HepG2 (cell line): ENCODE measurements around the gene FAM131A. TPM values are rescaled to one million over a fixed set of nuclear protein-coding genes. Genes with fewer than 3 reads are reported as not detected.
A peak's percentile ranks its signal among the peaks of the same experiment; 100 is the strongest.

Source experiments
- EP300 ChIP-seq, 3 experiments: sonication (generic) in 1 of 3; formaldehyde crosslinking in 1 of 3; IDR thresholded peaks; 2 replicates each; pipeline versions ENCODE4 v1.5.1 to v1.6.1; 2011 to 2020; ENCODE audit warnings: low read depth in 2 of 3, low read length in 2 of 3, borderline replicate concordance in 1 of 3, improper control_type of control experiment in 1 of 3, mild to moderate bottlenecking in 1 of 3, missing genetic modification reagents in 1 of 3, moderate library complexity in 1 of 3
- FOXC1 ChIP-seq: sonication (generic); formaldehyde crosslinking; IDR thresholded peaks from 2 replicates; pipeline ENCODE4 v1.8.0; 2022; ENCODE audit warnings: mild to moderate bottlenecking, missing genetic modification reagents, borderline replicate concordance
- HES4 ChIP-seq: sonication (generic); formaldehyde crosslinking; IDR thresholded peaks from 2 replicates; pipeline ENCODE4 v1.9.0; 2021; ENCODE audit warnings: mild to moderate bottlenecking, missing genetic modification reagents, borderline replicate concordance
- HNRNPLL ChIP-seq: fragments of 200-400 bp; formaldehyde crosslinking; IDR thresholded peaks from 2 replicates; pipeline ENCODE4 v1.6.1; 2017; ENCODE audit warnings: mild to moderate bottlenecking, low read depth, low read length; ENCODE audit not compliant: poor library complexity, severe bottlenecking
- PATZ1 ChIP-seq: sonication (generic); formaldehyde crosslinking; IDR thresholded peaks from 2 replicates; pipeline ENCODE4 v1.4.0; 2020; ENCODE audit warnings: missing genetic modification reagents
- POLR2A ChIP-seq, 2 experiments: IDR thresholded peaks; 2 replicates each; pipeline ENCODE4 v1.6.1; 2011; ENCODE audit warnings: low read depth in 2 of 2, low read length in 2 of 2, mild to moderate bottlenecking in 1 of 2, moderate library complexity in 1 of 2; ENCODE audit not compliant: insufficient read depth in 1 of 2
- SP4 ChIP-seq: sonication (generic); formaldehyde crosslinking; IDR thresholded peaks from 2 replicates; pipeline ENCODE4 v1.8.1; 2023; ENCODE audit warnings: mild to moderate bottlenecking, missing genetic modification reagents
- ZNF234 ChIP-seq: sonication (generic); formaldehyde crosslinking; conservative IDR thresholded peaks from 2 replicates; pipeline ENCODE4 v1.5.1; 2020; ENCODE audit warnings: mild to moderate bottlenecking, missing genetic modification reagents
- ZNF318 ChIP-seq: sonication (generic); formaldehyde crosslinking; IDR thresholded peaks from 2 replicates; pipeline ENCODE4 v1.4.0; 2020; ENCODE audit warnings: mild to moderate bottlenecking, missing genetic modification reagents
- ZNF460 ChIP-seq: sonication (generic); formaldehyde crosslinking; IDR thresholded peaks from 2 replicates; pipeline ENCODE4 v1.5.1; 2020; ENCODE audit warnings: missing genetic modification reagents, mild to moderate bottlenecking, borderline replicate concordance
- ZNF564 ChIP-seq: sonication (generic); formaldehyde crosslinking; IDR thresholded peaks from 2 replicates; pipeline ENCODE4 v1.8.1; 2023; ENCODE audit warnings: mild to moderate bottlenecking, missing genetic modification reagents
- ZNF691 ChIP-seq: sonication (generic); formaldehyde crosslinking; IDR thresholded peaks from 2 replicates; pipeline ENCODE4 v1.4.0; 2020; ENCODE audit warnings: missing genetic modification reagents, low read depth, mild to moderate bottlenecking, borderline replicate concordance
- ZNF784 ChIP-seq: sonication (generic); formaldehyde crosslinking; IDR thresholded peaks from 2 replicates; pipeline ENCODE4 v1.5.1; 2020; ENCODE audit warnings: missing genetic modification reagents, mild to moderate bottlenecking, borderline replicate concordance
- ZNF841 ChIP-seq: sonication (generic); formaldehyde crosslinking; IDR thresholded peaks from 2 replicates; pipeline ENCODE4 v1.8.1; 2023; ENCODE audit warnings: missing genetic modification reagents, borderline replicate concordance
- polyA plus RNA-seq, 8 experiments: library from polyadenylated mRNA; depleted of rRNA in 3 of 8; stranded (reverse) in 7 of 8; unstranded in 1 of 8; fragments of >200 nt; fragmentation: Illumina TruSeq in 4 of 8; extraction: Trizol in 4 of 8; gene quantifications; 2 replicates each; pipeline versions ENCODE4 v1.2.1 to v1.2.3, GENCODE V29; 2011 to 2016; ENCODE audit warnings: low read depth in 4 of 8, missing spikeins in 1 of 8, mixed read lengths in 1 of 8; ENCODE audit not compliant: insufficient read depth in 1 of 8
- total RNA-seq, 5 experiments: library from RNA; depleted of rRNA; stranded (reverse); fragments of >200 nt; fragmentation: Illumina TruSeq; extraction: Trizol; gene quantifications; 2 replicates each; pipeline ENCODE4 v1.2.3, GENCODE V29; 2016; ENCODE audit warnings: low read depth in 1 of 5
- TF ChIP-seq, protein P1 (sequence below): IDR thresholded peaks from 2 replicates; pipeline ENCODE4 v1.6.1; 2016; ENCODE audit warnings: low read depth, control low read depth

Gene FAM131A
- total and polyA plus RNA-seq, 2 of the 13 experiments (the other 11 are each of a cell fraction or from before 2014, with no cell fraction given) = 9.2 to 9.3 TPM

DNA sequence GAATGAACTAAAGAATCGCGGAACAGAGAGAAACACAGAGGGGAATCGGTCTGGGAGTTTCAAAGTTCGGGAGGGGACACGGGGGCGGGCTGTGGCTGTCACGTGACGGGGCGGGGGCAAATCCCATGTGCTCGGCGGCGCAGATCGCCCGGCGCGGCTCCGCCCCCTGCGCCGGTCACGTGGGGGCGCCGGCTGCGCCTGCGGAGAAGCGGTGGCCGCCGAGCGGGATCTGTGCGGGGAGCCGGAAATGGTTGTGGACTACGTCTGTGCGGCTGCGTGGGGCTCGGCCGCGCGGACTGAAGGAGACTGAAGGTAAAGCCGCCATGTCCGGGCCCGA lies 23.1 kb upstream of the FAM131A start, which contains the start of gene EIF4G1 (continued):
- TF ChIP-seq ZNF318 (CRISPR knock-in tag) = no peak
- TF ChIP-seq, protein P1, sequence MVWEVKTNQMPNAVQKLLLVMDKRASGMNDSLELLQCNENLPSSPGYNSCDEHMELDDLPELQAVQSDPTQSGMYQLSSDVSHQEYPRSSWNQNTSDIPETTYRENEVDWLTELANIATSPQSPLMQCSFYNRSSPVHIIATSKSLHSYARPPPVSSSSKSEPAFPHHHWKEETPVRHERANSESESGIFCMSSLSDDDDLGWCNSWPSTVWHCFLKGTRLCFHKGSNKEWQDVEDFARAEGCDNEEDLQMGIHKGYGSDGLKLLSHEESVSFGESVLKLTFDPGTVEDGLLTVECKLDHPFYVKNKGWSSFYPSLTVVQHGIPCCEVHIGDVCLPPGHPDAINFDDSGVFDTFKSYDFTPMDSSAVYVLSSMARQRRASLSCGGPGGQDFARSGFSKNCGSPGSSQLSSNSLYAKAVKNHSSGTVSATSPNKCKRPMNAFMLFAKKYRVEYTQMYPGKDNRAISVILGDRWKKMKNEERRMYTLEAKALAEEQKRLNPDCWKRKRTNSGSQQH = peak; percentile 71; the same call in 1 of the 2 replicates
- TF ChIP-seq EP300 (IDR thresholded peaks at IDR 0.05; ENCODE audit: low read depth in 2 of 2, low read length in 2 of 2) = 0 out of 4 replicates have a peak, but pooled peaks of 1 of the 2 experiments have one; percentile 7
- TF ChIP-seq EP300 (CRISPR knock-in tag; IDR thresholded peaks at IDR 0.05; ENCODE audit: borderline replicate concordance) = no peak
- TF ChIP-seq FOXC1 (CRISPR knock-in tag) = 0 out of 2 replicates have a peak, but pooled peaks have one; percentile 7
- TF ChIP-seq ZNF234 (CRISPR knock-in tag) = no peak
- TF ChIP-seq HES4 (CRISPR knock-in tag) = no peak
- TF ChIP-seq PATZ1 = peak; percentile 74
- TF ChIP-seq SP4 (CRISPR knock-in tag) = 0 out of 2 replicates have a peak, but pooled peaks have one; percentile 37
- no peak for TF ChIP-seq ZNF784 (CRISPR knock-in tag)
- peak; percentile 72 to 74 for TF ChIP-seq POLR2A (IDR thresholded peaks at IDR 0.05; ENCODE audit: insufficient read depth in 1 of 2, low read depth in 2 of 2, low read length in 2 of 2)
- TF ChIP-seq ZNF841 = 0 out of 2 replicates have a peak, but pooled peaks have one; percentile 36
- TF ChIP-seq ZNF691 (CRISPR knock-in tag) = no peak
- TF ChIP-seq ZNF564 = no peak
- TF ChIP-seq HNRNPLL = peak; percentile 70
- TF ChIP-seq ZNF460 = 0 out of 2 replicates have a peak, but pooled peaks have one; percentile 0
